Activated CD4-positive, CD25-positive, alpha-beta regulatory T cell treated with anti-CD3 and anti-CD28 coated beads, Interleukin-2, amount 50 U/mL, for 24 hours (primary cell): ENCODE measurements around the gene ANGPTL4.
"Not testable (repeated sequence)": the region's sequence is repeated elsewhere in the genome, so short reads cannot be mapped to it uniquely, and the experiment has no call there.

Experiments used
- ATAC-seq, 2 donors: fragments of 150-1000 bp; cut with Tn5 transposase; one replicate each; pipeline ENCODE4 v1.10.0; 2021; ENCODE audit warnings: mild to moderate bottlenecking in 1 of 2, moderate library complexity in 1 of 2

The ANGPTL4 gene

DNA sequence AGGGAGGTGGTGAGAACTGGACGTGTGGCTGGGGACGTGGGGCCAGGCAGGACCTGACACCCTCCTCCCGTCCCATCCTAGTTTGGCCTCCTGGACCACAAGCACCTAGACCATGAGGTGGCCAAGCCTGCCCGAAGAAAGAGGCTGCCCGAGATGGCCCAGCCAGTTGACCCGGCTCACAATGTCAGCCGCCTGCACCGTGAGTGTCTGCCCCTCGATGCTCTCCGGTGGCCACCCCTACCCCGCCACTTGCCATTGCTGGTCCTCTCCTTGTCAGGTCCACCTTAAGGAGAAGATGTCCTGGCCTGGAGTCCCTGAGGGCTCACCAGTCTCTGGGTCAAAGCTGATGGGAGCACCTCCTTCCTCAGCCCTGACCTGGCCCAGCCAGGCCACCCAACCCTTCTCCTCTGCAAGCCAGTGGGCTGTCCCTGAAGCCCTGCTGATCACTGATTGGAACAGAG lies 2.2 kb downstream of the ANGPTL4 start:
- ATAC-seq = no peak

DNA sequence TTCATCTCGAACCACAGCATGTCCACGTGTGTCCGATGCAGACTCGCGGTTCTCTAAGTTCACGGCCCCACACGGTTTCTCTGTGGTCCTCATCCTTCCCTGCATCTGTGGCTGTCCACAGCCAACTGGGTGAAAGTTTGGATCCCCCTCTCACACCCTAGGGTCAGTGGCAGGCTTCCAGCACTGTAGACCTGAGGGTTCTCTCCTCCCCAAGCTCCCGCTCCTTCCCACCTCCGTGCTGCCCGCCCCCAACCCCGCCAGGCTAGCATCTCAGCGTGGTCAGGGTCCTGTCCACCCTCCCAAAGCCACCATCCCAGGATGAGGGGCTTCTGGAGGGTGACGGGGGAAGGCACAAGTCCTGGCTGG lies 3.0 kb downstream of the ANGPTL4 start:
- no peak for ATAC-seq

- no peak for ATAC-seq
Observed at GRCh38 chr19:8367327-8368001, 3.5 kb downstream of the ANGPTL4 start.

DNA sequence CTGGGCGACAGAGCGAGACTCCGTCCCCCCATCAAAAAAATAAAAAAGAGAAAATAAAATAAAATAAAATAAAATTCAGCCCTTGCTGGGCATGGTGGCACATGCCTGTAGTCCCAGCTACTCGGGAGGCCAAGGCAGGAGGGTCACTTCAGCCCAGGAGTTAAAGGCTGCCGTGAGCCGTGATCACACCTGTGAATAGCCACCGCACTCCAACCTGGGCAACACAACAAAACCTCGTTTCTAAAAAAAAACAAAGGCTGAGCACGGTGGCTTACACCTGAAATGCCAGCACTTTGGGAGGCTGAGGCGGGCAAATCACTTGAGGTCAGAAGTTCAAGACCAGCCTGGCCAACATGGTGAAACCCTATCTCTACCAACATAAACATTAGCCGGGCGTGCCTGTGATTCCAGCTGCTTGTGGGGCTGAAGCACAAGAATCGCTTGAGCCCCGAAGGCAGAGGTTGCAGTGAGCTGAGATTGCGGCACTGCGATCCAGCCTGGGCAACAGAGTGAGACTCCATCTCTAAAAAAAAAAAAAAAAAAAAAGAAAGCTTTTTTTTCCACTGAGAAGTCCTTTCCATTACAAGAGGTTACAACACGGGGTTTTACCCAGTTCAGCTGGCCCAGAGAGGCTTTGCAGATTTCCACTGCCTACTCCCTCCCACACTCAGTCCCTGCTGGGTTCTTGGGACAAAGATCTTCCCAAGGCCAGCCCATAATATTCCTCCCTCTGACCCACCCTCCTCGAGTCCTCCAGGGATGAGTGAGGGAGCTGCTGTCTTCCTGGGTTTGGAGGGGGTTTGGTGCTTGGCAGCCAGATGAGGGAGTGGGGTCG lies 6.4 kb downstream of the ANGPTL4 start:
- ATAC-seq = no peak

- no peak for ATAC-seq
Observed at GRCh38 chr19:8371011-8371804, 7.3 kb downstream of the ANGPTL4 start.

GRCh38 chr19:8373867-8374813 lies 10.2 kb downstream of the ANGPTL4 start:
- ATAC-seq = no peak

DNA sequence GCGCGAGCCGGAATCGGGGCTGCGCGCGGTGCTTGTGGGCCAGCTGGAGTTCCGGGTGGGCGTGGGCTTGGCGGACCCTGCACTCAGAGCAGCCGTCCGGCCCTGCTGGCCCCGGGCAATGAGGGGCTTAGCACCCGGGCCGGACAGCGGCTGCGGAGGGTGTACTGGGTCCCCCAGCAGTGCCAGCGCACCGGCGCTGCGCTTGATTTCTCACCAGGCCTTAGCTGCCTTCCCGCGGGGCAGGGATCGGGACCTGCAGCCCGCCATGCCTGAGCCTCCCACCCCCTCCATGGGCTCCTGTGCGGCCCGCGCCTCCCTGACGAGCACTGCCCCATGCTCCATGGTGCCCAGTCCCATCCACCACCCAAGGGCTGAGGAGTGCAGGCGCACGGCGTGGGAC lies 11.8 kb downstream of the ANGPTL4 start:
- not testable (repeated sequence) for ATAC-seq

DNA sequence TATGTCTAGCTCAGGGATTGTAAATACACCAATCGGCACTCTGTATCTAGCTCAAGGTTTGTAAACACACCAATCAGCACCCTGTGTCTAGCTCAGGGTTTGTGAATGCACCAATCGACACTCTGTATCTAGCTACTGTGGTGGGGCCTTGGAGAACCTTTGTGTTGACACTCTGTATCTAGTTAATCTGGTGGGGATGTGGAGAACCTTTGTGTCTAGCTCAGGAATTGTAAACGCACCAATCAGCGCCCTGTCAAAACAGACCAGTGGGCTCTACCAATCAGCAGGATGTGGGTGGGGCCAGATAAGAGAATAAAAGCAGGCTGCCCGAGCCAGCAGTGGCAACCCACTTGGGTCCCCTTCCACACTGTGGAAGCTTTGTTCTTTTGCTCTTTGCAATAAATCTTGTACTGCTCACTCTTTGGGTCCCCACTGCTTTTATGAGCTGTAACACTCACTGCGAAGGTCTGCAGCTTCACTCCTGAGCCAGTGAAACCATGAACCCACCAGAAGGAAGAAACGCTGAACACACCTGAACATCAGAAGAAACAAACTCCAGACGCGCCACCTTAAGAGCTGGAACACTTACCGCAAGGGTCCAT lies 12.5 kb downstream of the ANGPTL4 start:
- not testable (repeated sequence) for ATAC-seq

GRCh38 chr19:8377598-8377997 lies 13.6 kb downstream of the ANGPTL4 start:
- no peak for ATAC-seq

- ATAC-seq = not testable (repeated sequence)
Observed at GRCh38 chr19:8379156-8379891, 15.4 kb downstream of the ANGPTL4 start.

GRCh38 chr19:8384569-8384968 lies 20.6 kb downstream of the ANGPTL4 start:
- not testable (repeated sequence) for ATAC-seq

- ATAC-seq = not testable (repeated sequence)
Observed at GRCh38 chr19:8385103-8385502, 21.1 kb downstream of the ANGPTL4 start.

DNA sequence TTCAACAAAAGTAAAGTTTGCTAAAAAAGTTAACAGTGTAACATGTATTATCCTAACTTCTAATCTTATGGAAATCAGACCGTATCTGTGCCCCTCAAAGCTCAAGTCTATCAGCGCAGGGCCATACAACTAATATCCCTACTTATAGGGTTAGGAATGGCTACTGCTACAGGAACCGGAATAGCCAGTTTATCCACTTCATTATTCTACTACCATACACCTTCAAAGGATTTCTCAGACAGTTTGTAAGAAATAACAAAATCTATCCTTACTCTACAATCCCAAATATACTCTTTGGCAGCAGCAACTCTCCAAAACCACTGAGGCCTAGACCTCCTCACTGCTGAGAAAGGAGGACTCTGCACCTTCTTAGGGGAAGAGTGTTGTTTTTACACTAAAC lies 21.6 kb downstream of the ANGPTL4 start:
- not testable (repeated sequence) for ATAC-seq

GRCh38 chr19:8386419-8386818 lies 22.5 kb downstream of the ANGPTL4 start:
- ATAC-seq = not testable (repeated sequence)

- ATAC-seq = no peak
Observed at GRCh38 chr19:8386990-8387389, 23.0 kb downstream of the ANGPTL4 start.

DNA sequence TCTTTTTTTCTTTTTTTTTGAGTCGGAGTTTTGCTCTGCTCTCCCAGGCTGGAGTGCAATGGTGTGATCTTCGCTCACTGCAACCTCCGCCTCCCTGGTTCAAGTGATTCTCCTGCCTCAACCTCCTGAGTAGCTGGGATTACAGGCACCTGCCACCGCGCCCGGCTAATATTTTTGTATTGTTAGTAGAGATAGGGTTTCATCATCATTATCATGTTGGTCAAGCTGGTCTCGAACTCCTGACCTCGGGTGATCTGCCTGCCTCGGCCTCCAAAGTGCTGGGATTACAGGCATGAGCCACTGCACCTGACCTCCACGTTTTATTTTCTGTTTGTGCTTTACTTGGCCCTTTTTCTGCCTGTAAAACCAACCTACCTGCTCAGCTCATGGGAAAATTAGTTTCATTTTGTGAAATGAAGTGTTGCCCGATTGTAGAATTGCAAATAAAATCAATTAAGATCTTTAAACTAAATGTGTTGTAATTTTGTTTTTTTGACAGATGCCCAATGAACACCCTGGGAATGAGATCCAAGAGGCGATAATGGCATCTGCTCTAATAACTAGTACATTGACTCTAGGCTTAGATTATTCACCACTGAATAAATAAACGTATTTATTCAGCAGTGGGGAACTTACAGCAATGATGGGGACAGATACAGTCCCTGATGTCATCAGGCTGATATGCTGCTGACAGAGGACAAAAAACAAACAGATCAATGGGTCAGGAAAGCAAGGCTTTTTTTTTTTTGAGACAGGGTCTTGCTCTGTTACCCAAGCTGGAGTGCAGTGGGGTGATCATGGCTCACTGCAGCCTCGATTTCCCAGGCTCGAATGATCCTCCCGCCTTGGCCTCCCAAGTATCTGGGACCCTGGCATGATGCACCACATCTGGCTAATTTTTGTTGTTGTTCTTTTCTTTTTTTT lies 24.0 kb downstream of the ANGPTL4 start:
- no peak for ATAC-seq

GRCh38 chr19:8388612-8388958 lies 24.6 kb downstream of the ANGPTL4 start:
- ATAC-seq = no peak

- peak; percentile 95 to 96 for ATAC-seq
Observed at GRCh38 chr19:8389891-8390616, 26.1 kb downstream of the ANGPTL4 start, which contains the start of gene RAB11B. Gene RAB11B (plus strand): TSS chr19:8390360. CDS start chr19:8390417, 57 bp downstream.

GRCh38 chr19:8390617-8390981 lies 26.6 kb downstream of the ANGPTL4 start:
- ATAC-seq = peak; percentile 37 to 46
